HG02588 (cell line): ENCODE measurements around the gene PLEKHG5.

ENCODE experiments used
- ATAC-seq: cut with Tn5 transposase; IDR thresholded peaks from one replicate; pipeline ENCODE4 v1.9.1; 2021; ENCODE audit warnings: mild to moderate bottlenecking, moderate library complexity; ENCODE audit not compliant: unreplicated experiment

The PLEKHG5 gene

GRCh38 chr1:6491480-6491962 lies at the start of gene PLEKHG5:
Gene PLEKHG5, minus strand, starts transcription at chr1:6491667. Its CDS starts 14,096 bp downstream, at chr1:6477571.
- no peak for ATAC-seq

GRCh38 chr1:6538956-6539355 lies 47.5 kb upstream of the PLEKHG5 start:
- no peak for ATAC-seq

- no peak for ATAC-seq
Observed at GRCh38 chr1:6536291-6536690, 44.8 kb upstream of the PLEKHG5 start.

GRCh38 chr1:6535214-6535613 lies 43.7 kb upstream of the PLEKHG5 start:
- no peak for ATAC-seq

GRCh38 chr1:6534248-6534822 lies 42.9 kb upstream of the PLEKHG5 start:
- ATAC-seq = no peak

GRCh38 chr1:6531996-6532395 lies 40.5 kb upstream of the PLEKHG5 start:
- ATAC-seq = no peak

- no peak for ATAC-seq
Observed at GRCh38 chr1:6530504-6531160, 39.2 kb upstream of the PLEKHG5 start.

GRCh38 chr1:6528492-6528891 lies 37.0 kb upstream of the PLEKHG5 start:
- no peak for ATAC-seq

GRCh38 chr1:6526316-6526715 lies 34.8 kb upstream of the PLEKHG5 start:
- no peak for ATAC-seq

GRCh38 chr1:6523566-6523965 lies 32.1 kb upstream of the PLEKHG5 start:
- ATAC-seq = no peak

- ATAC-seq = no peak
Observed at GRCh38 chr1:6521536-6521935, 30.1 kb upstream of the PLEKHG5 start.

GRCh38 chr1:6519935-6520671 lies 28.6 kb upstream of the PLEKHG5 start:
- no peak for ATAC-seq

GRCh38 chr1:6519491-6519934 lies 28.0 kb upstream of the PLEKHG5 start:
- no peak for ATAC-seq

- ATAC-seq = no peak
Observed at GRCh38 chr1:6517435-6517851, 26.0 kb upstream of the PLEKHG5 start.

GRCh38 chr1:6515771-6516170 lies 24.3 kb upstream of the PLEKHG5 start:
- no peak for ATAC-seq

- no peak for ATAC-seq
Observed at GRCh38 chr1:6513320-6513801, 21.9 kb upstream of the PLEKHG5 start.

- no peak for ATAC-seq
Observed at GRCh38 chr1:6512908-6513280, 21.4 kb upstream of the PLEKHG5 start.

- no peak for ATAC-seq
Observed at GRCh38 chr1:6512245-6512907, 20.9 kb upstream of the PLEKHG5 start.

- ATAC-seq = no peak
Observed at GRCh38 chr1:6511561-6512244, 20.2 kb upstream of the PLEKHG5 start.

GRCh38 chr1:6511056-6511455 lies 19.6 kb upstream of the PLEKHG5 start:
- no peak for ATAC-seq

- no peak for ATAC-seq
Observed at GRCh38 chr1:6510493-6510892, 19.0 kb upstream of the PLEKHG5 start.
